GOT3 (cell line): ENCODE data around the gene C1QTNF4.

Experiments used
- DNase-seq: peaks from one replicate; lab custom pipeline; 2025; ENCODE audit warnings: mixed read lengths; lab: John Stamatoyannopoulos, UW

Gene C1QTNF4

DNA sequence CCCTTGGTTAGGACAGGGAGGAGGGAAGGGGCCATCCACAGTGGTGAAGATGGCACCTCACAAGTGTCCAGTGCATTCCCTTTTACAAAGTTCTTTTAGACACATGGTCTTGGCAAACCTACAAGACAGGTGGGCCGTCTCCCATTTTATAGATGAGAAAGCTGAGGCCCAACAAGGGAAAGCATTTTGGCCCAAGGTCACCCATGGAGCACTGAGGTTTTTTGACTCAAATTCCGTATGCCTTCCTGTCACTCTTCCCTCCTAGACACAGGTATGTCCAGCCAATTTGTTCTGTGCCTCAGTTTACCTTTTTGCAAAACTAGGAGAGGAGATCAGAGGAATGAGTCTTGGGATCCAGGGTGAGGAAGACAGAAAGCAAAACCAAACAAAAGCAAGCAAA lies 1.2 kb downstream of the C1QTNF4 start:
- no peak for DNase-seq

DNA sequence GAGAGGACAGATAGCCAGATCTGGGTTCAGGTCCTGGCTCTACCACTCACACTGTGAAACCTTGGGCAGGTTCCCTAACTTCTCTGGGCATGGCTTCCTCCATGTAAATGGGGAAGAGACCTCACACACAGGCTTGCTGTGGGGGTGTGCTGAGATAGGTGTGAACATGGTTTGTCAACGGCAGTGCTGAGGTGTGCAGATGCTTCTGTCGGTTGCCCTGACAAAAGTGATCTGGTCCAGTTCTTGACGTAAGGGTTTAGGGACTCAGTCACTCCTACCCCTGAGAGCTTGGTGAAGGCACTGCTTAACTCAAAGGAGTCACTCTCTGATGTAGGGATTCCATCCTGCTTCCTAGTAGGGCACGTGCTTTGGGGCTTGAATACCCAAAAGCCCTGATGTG lies 2.0 kb downstream of the C1QTNF4 start:
- no peak for DNase-seq

DNA sequence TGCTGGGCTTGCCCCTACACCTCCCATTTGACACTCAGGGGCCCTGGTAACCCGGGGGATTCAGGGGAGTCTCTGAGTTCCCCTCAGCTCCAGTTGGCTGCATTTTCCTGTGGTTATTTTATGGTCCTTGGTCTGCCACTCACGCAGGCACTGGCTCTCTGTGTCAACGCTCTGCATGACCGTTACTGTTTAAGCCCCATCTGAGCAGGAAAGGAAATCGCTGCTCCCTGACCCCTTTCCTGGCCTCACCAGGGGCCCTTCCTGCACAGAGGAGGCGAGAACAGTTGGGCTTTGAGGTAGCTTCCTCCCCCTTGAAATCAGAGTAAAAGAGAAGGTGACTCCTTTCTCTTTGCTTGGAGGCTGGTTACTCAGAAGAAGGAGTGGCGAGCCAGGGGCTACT lies 2.4 kb downstream of the C1QTNF4 start:
- DNase-seq = no peak

DNA sequence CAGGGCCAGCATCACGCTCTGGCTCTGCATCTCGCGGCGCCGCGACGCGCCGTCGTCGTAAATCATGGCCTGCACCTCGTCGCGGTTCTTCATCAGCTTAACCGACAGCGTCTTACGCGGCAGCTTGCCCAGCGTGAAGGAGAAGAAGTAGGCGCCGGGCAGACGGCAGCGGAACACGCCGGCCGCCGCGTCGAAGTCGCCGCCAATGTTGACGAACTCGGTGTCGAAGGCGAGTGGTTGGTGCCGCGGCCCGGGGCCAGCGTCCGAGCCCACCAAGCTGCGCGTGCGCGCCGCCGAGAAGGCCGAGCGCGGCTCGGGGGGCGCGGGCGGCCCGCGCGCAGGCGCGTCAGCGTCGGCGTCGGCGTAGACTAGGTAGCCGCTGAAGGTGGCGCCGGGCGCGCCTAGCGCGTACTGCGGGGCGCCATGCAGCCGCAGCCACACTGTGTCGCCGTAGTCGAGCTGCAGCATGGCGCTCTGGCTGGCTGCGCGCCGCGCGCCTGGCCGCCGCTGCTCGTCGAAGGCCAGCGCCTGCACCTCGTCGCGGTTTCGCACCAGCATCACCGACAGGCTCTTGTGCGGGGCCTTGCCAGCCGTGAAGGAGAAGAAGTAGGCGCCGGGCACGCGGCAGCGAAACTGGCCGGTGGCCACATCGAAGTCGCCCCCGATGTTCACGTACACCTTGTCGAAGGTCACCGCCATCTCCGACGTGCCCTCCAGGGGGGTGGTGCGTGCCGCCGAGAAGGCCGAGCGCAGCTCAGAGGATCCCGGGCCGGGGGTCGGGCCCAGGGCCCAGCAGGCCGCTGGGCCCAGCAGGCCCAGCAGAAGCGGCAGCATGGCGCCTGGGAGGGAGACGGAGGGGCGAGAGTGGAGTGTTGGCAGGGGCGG lies 4.0 kb downstream of the C1QTNF4 start:
- no peak for DNase-seq

DNA sequence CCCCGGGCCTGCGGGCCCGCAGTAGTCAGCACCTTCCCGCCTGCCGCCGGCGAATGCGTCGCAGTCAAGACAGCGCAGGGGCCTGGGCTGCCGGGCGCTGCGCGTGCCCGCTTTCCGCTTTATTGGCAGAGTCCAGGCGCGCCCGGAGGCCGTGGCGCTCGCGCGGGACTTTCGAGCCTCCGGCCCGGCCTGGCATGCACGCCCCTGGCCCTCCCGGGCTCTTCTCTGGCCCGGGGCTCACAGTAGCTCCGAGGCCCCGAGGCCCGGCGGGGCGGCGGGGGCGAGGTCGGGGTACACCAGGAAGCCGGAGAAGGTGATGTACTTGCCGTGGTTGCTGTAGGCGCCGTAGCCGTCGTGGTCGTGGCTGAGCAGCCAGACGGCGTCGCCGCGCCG lies 4.6 kb downstream of the C1QTNF4 start:
- no peak for DNase-seq

DNA sequence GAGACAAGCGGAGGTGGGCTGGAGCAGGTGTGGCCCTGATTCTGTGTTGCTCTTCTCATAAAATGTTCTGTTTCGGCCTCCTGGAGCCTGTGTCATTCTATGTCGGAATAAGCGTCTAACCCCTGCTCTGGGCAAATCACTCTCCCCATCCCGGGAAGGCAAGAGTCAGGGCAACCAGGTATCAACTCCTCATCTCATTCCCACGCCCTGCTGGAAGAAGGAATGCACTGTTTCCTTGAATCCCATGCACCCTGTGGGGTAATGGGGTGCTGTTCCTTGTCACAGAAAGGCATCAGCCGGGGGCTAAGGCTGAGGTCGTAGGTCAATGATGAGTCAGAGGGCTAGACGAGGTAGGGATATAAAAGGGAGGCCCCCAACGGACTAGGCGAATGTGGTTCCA lies 5.1 kb downstream of the C1QTNF4 start:
- no peak for DNase-seq

DNA sequence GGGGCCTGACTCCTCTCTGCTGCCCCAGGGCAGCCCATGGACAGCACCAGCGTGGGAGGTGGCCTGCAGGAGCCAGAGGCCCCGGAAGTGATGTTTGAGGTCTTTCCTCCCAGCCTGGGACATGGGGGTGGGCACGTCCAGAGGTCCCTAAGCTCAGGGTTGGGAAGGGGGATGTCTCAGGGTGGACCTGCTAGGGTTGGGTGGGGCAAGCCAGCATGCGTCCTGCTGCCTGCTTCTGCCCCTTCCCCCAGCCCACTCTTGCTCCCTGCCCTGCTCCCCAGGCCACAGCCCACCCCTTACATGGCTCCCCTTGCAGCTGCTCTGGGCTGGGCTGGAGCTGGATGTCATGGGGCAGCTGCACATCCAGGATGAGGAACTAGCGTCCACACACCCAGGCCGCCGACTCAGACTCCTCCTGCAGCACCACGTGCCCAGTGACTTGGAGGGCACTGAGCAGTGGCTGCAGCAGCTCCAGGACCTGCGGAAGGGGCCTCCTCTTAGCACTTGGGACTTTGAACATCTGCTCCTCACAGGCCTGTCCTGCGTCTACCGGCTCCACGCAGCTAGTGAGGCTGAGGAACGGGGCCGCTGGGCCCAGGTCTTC lies 6.4 kb downstream of the C1QTNF4 start:
- DNase-seq = no peak

DNA sequence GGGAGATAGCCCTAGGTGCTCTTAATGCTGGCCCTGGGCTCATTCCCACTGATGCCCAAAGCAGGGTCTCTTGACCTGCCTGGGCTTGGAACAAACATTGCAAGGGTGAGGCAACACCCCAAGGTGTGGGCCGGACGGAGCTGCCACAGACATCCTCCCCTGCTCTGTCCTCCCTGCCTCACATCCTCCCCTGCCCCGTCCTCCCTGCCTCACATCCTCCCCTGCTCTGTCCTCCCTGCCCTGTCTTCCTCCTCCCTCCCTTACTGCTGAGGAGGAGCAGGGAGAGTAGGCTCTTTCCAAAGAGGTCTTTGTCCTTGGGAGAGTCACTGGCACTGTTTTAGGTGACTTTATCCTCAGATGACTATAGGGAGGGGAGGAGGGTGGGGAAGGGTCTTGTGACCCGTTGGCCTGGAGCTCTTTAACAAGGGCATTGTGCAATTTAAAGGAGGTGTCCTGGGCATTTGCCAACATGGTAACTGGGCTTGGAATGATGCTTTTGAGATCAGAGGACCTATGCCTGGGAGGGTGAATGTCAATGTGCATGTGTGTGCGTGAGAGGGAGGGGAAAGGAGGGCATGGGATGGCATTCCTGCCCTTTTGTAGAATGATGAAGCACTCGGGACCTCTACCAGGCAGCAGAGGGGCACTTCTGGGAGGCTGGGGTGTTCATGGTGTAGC lies 7.0 kb downstream of the C1QTNF4 start:
- no peak for DNase-seq

DNA sequence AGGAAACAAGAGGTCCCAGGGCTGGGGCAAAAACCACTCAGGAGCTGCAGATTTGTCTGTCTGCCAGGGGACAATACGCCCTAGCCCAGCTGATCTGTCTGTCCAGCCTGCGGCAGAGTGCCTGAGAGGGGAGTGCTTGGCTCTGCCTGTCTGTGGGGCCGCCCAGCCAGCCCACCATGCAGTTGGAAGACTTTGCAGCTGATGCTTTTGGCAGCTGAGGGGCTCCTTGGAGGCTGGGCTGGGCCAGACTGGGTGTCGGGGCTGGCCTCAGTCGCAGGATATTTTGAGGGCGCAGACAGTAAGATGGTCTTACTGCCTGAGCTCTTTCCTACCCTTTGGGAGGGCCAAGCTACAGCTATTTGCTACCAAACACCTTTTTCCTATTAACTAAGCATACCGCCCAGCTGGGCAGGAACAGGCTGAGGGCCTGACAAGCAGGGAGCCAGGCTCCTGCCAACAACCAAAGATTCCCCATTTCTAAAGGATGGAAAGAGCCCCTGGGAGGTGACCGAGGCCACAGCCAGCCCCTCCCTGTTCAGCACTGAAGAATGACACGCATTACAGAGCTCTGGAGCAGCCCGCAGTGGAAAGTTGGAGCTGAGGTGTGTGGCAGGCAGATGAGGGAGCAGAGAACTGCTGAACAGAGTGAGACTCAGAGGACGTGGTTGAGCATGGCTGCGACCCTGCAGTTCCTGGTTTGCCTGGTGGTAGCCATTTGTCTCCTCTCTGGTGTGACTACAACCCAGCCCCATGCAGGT lies 7.9 kb downstream of the C1QTNF4 start, which contains the start of gene FAM180B:
FAM180B (plus strand) TSS at position 581 of the 758 bp plus-strand sequence; CDS start at position 672, 91 bp downstream.
- no peak for DNase-seq

DNA sequence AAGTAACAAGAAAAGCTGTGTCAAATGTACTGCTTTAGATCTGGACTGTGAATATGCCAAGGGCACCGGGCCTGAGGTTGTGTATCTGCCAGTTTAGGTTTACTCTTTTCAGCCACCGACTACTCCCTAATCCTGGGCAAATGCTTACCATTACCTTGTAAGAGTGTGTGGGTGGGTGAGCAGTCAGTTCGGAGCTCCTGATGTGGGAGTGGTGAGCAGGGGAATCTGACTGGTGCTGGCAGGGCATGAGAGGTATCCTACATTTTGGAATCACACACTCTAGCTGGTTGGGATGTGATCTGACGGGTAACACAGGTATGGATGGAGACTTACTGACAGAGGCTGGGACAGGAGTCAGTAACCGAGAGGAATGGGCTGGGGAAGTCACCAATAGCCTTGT lies 10.4 kb downstream of the C1QTNF4 start:
- no peak for DNase-seq

DNA sequence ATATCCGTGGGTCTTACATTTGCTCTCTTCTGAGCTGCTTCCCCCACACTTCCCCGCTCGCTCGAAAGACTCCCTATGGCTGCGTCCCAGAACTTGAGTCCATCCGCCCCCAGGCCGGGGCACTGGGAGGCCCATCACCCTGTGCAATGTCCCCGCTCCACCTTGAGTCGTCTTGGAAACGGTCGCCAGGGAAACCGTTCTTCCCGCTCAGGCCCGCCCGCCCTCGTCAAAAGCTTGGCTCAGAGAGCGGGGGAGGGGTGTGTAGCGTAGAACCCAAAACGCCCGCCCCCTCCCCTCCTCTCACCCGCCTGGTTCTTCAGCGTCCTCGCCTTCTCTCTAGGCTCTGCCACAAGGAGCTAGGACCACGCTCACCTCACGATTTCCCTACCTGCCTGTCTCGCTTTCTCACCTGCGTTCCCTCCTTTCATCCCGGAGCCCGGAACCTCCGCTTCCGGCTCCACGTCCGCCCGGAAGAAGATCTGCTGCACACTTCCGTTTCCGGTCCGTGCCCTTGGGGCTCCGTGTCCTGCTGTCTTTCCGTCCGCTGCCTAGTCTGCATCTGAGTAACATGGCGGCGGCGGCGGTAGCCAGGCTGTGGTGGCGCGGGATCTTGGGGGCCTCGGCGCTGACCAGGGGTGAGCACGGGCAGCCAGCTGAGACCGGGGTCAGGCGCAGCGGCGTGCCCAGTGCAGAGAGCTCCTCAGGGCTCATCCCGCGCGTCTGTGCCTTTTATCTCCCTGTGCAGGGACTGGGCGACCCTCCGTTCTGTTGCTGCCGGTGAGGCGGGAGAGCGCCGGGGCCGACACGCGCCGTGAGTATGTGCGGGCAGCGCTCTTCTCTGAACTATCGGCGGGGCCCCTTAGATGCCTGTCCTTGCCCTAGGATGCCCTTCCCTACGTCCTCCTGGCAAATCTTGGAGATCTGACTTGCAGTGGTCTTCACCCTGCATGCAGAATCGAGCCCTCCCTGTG lies 15.4 kb downstream of the C1QTNF4 start, which contains the start of the genes KBTBD4 and NDUFS3:
KBTBD4 (minus strand) TSS at position 447 of the 971 bp plus-strand sequence; CDS start at position 428, 19 bp downstream.
NDUFS3 (plus strand) TSS at position 551 of the 971 bp plus-strand sequence; CDS start at position 569, 18 bp downstream.
- DNase-seq = peak; percentile 44

DNA sequence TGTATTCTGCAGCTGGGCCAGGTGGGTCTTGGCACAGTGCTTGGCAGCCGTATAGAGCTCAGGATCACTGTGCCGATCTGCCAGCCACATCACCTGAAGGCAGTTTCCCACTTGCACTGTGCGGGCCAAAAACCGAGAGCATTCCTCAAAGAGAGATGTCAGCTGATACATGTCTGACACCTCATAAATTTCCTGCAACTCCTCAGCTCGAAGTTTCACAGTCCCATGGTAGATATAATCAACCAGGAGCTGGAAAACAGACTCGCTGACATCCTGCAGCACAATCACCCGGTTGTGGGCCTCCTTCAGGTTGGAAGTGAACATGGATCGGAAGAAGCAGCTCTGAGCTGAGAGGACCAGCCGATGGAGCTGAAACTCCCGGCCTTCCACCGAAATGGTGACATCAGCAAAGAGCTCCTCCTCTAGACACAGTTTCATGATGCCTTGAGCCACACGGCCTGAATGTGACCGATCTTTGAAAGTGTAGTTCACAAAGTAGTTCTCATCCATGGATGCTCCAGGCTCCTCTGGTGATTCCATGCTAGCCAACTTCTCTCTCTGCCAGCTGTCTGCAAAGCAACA lies 16.7 kb downstream of the C1QTNF4 start:
- no peak for DNase-seq

DNA sequence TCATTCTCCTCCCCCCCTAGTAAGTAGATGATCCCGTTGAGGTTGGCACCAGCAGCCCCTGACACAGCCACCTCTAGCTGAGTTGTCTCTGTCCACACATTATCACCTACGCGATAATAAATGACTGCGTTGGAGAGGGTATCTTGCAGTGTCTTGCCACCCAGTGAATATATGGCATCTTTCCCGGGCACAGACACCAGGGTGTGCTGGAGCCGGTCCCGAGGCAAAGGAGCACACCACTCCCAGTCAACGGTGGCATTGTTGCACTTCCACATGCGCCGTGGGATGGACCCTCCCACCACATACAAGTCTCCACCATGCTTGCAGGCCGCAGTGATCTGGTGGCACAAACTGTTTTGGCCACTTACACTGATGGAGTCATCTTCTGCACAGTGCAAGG lies 20.9 kb downstream of the C1QTNF4 start:
- no peak for DNase-seq

DNA sequence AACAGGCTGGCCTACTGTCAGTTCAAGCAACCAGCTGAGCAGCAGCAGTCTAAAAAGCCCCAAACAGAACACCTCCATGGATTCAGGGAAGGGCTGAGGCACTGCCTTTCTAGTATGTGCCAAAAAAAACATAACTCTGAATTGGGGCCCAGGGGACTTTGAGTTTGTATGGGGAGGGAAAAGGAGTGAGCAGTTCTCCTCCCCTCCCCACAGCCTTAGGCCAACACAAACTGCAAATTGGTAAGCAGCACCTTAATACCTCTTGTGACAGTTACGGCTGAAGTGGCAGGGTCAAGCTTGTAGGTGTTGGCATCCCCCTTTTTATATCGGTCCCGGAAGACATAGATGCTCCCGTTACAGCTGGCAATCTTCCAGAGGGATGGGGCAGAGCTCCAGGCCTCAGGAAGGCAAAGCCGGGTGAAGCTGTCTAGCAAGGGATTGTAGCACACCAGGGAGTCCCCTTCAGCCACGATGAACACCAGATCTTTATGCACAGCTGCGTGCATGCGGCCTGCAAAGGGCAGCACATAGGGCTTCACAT lies 21.4 kb downstream of the C1QTNF4 start:
- DNase-seq = no peak

DNA sequence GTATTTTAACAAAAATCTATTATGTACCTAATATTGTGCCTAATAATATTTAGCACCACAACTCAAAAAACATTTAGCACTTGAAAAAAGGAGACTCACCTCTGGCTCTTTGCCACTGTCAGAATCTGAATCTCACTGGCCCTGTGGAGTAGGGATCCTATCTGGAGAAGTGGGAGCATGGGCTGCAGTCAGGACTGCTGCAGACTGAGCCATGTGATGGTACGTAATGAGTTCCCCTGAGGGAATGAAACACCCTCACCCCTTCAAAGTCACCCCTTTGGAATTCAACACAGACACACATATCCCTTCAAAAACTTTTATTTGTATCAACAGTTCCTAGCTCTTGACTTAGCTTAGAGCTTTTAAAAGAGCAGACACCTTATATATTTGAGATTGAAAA lies 22.3 kb downstream of the C1QTNF4 start:
- DNase-seq = no peak

DNA sequence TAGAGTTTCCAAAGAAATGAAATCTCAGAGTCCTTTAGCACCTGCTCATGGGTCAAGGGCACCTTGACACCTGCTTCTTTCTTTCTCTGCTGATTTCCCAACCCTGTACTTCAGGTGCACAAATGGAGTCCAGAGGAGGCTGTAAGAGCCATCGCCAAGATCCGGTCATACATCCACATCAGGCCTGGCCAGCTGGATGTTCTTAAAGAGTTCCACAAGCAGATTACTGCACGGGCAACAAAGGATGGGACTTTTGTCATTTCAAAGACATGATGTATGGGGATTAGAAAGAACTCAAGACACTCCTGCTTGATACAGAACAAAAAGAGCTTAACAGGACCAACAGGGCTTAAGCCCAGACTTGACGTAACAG lies 22.9 kb downstream of the C1QTNF4 start:
- DNase-seq = no peak

DNA sequence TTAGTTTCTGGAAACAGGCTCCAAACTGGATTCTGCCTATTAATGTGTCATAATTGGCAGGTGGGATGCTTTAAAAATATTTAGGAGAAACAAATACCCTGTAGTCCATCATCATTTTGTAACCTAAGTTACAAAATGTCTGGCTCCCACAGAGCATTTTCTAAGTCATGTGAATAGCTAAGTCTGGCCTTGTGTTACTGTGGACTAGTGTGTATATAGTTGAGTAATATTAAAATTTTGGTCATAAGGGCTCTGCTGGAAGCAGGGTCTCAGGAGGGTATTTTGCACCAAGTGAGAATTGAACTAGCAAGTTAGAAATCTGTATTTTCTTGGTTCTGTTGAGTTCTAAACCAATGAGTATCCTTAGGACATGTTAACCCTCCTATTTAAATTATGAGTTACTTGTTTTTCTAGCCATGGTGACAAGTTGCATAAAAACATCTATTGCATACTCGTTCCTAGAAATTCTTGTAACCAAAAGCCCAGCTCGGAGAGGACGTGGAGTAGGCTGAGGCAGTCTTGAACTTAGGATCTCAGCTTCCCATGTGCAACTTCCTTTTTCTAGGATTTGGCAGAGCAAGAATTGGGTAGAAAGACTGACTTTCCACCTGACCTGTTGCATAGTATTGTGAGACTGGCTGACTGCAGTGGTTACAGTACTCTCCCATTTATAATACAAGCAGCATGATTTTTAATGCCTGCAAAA lies 23.4 kb downstream of the C1QTNF4 start:
- DNase-seq = no peak

DNA sequence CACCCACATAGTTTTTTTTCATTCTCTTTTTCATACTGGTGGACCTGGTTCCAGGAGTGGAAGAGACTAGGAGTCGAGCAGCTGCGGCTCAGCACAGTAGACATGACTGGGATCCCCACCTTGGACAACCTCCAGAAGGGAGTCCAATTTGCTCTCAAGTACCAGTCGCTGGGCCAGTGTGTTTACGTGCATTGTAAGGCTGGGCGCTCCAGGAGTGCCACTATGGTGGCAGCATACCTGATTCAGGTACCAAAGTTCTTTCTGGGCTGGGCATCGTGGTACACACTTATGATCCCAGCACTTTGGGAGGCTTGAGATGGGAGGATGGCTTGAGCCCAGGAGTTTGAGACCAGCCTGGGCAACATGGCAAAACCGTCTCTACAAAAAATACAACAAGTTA lies 24.6 kb downstream of the C1QTNF4 start:
- no peak for DNase-seq

DNA sequence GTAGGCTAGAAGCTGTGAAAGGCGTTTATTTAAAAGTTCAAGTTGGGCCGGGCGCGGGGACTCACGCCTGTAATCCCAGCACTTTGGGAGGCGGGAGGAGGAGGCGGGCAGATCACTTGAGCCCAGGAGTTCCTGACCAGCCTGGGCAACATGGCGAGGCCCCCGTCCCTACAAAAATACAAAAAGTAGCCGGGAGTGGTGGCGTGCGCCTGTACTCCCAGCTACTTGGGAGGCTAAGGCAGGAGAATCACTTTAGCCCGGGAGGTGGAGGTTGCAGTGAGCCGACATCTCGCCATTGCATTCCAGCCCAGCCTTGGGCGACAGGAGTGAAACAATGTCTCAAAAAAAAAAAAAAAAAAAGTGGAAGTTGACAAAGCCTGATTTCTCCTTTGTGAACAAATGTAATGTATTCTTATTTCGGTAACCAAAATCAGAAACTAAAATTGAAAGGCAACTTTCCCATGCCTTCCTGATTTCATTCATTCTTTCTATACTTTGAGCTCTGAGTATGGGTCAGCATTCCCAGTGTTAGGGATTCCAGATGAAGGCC lies 28.0 kb downstream of the C1QTNF4 start:
- DNase-seq = no peak
